ENCODE data around the gene NOX4.

DNA sequence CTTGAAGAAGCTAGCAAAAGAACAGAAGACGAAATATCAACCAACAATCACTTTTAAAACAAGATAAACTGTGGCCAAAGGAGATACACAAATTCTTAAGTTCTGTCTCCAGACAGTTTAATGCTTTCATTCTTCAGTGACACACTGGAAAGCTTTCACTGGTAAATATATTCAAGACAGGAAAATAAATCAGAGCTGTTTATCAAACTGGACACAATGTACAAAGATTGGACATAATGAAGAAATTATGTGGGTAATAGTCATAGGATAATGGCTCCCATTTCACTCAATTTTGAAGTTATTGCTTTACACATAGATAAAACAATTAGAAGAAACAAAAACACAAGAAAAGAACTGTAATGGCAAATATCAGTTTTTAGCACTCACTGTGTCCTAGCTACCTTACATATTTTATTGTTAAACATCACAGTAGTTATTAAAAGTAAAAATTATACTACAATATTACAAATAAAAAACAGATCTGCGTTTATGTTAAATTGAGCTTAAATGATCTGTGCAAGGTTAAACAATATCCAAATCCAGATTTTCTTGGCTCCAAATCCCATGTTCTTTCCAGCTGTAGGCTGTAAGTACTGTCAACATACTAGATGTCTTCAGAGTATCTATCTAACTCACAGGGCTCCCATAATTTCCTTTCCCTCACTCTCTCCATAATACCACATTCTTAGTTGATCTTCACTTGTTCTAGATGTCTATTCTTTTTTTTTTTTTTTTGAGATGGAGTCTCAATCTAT lies 38.6 kb upstream of the NOX4 start:
- TF ChIP-seq, protein P1, sequence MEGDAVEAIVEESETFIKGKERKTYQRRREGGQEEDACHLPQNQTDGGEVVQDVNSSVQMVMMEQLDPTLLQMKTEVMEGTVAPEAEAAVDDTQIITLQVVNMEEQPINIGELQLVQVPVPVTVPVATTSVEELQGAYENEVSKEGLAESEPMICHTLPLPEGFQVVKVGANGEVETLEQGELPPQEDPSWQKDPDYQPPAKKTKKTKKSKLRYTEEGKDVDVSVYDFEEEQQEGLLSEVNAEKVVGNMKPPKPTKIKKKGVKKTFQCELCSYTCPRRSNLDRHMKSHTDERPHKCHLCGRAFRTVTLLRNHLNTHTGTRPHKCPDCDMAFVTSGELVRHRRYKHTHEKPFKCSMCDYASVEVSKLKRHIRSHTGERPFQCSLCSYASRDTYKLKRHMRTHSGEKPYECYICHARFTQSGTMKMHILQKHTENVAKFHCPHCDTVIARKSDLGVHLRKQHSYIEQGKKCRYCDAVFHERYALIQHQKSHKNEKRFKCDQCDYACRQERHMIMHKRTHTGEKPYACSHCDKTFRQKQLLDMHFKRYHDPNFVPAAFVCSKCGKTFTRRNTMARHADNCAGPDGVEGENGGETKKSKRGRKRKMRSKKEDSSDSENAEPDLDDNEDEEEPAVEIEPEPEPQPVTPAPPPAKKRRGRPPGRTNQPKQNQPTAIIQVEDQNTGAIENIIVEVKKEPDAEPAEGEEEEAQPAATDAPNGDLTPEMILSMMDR (IDR thresholded peaks at IDR 0.05; ENCODE audit: low read depth, low read length), result no peak
- no peak for TF ChIP-seq EZH2phosphoT487 (IDR thresholded peaks at IDR 0.05; ENCODE audit: low read depth)

Measured in OCI-LY3 (cell line).